ENCODE measurements around the gene ABCD2. TPM values are rescaled to one million over a fixed set of nuclear protein-coding genes. Genes with fewer than 3 reads are reported as not detected.
"Not testable (repeated sequence)": the region's sequence is repeated elsewhere in the genome, so short reads cannot be mapped to it uniquely, and the experiment has no call there.

The ABCD2 gene
- total and polyA plus RNA-seq, 2 donors (not counting 3 experiments of a cell fraction or from before 2014, with no cell fraction given), result not detected

DNA sequence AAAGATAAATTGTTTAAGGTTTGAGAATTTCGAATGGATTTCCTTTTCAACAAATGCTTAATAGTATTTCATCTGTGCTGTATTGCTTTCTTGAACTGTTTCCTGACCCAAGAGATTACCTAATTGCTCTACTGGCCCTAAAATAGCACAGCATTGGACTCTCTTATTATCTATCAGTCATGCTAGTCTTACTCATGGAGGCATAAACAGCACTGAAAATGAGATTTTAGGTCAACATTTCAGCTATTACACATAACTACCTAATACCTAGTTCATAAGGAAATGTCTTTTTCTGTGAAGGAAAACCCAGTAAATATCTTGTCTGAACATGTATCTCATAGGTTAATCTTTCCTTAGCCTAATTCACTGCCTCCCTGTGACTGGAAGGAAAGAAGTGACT lies 4.3 kb upstream of the ABCD2 start:
- peaks cover 3% of the 10 kb centered on the region for H3K4me1 ChIP-seq (ENCODE audit: control insufficient read depth, extremely low read depth, insufficient read depth, low read length)
- no peak overlapping the region for H3K4me3 ChIP-seq (replicated peaks in 1 of 3; ENCODE audit: insufficient read depth in 1 of 3, low read depth in 1 of 3, low read length in 3 of 3)
- TF ChIP-seq, protein P1, sequence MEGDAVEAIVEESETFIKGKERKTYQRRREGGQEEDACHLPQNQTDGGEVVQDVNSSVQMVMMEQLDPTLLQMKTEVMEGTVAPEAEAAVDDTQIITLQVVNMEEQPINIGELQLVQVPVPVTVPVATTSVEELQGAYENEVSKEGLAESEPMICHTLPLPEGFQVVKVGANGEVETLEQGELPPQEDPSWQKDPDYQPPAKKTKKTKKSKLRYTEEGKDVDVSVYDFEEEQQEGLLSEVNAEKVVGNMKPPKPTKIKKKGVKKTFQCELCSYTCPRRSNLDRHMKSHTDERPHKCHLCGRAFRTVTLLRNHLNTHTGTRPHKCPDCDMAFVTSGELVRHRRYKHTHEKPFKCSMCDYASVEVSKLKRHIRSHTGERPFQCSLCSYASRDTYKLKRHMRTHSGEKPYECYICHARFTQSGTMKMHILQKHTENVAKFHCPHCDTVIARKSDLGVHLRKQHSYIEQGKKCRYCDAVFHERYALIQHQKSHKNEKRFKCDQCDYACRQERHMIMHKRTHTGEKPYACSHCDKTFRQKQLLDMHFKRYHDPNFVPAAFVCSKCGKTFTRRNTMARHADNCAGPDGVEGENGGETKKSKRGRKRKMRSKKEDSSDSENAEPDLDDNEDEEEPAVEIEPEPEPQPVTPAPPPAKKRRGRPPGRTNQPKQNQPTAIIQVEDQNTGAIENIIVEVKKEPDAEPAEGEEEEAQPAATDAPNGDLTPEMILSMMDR (IDR thresholded peaks at IDR 0.05; ENCODE audit: extremely low read depth in 1 of 2, insufficient read depth in 1 of 2, low read depth in 1 of 2, low read length in 2 of 2), result no peak
- TF ChIP-seq JUN (IDR thresholded peaks at IDR 0.05; ENCODE audit: borderline replicate concordance, insufficient read depth, insufficient read length, low read depth) (no peak), FOS (IDR thresholded peaks at IDR 0.05; ENCODE audit: borderline replicate concordance, insufficient read depth, low read length) (no peak), POLR2AphosphoS5 (IDR thresholded peaks at IDR 0.05; ENCODE audit: insufficient read depth, low read depth, low read length) (no peak)
- no peak overlapping the region for H3K27ac ChIP-seq (ENCODE audit: insufficient read depth, low read depth, low read length)
- intact Hi-C loops (cut with micrococcal nuclease) (no loop called here), dilution Hi-C loops (cut with MboI; ENCODE audit: extremely low pct_ligation_motif_present, low sequenced_read_pairs) (no loop called here)
- no peaks in the 10 kb centered on the region for H3K79me2 ChIP-seq (ENCODE audit: control insufficient read depth, insufficient read depth, low read length)
- no peak overlapping the region for H2AFZ ChIP-seq (ENCODE audit: low read depth, low read length)
- CTCF ChIA-PET, result no interaction called here
- H3K27me3 ChIP-seq (ENCODE audit: control insufficient read depth in 2 of 2, insufficient read depth in 2 of 2, low read length in 2 of 2), result peaks cover 4 to 6% of the 10 kb centered on the region in 2 experiments
- no peak overlapping the region for H3K4me2 ChIP-seq (ENCODE audit: insufficient read depth, low read length)
- no TSS peak for BruUV-seq (replicated peaks)
- H3K9ac ChIP-seq (replicated peaks; ENCODE audit: extremely low read depth, insufficient read depth, low read length), result no peak overlapping the region
- FAIRE-seq (no peak), DNase-seq (ENCODE audit: low read depth, low spot score) (no peak)
- H3K9me1 ChIP-seq (replicated peaks; ENCODE audit: control insufficient read depth, extremely low read depth, insufficient read depth, low read length), result no peaks in the 10 kb centered on the region
- POLR2A ChIA-PET, result no interaction called here
- no peaks in the 10 kb centered on the region for H3K36me3 ChIP-seq (ENCODE audit: control insufficient read depth in 2 of 2, extremely low read depth in 1 of 2, insufficient read depth in 2 of 2, low read length in 2 of 2)
- no peaks in the 10 kb centered on the region for H4K20me1 ChIP-seq (replicated peaks; ENCODE audit: control insufficient read depth, extremely low read depth, insufficient read depth, low read length)
- no peaks in the 10 kb centered on the region for H3K9me3 ChIP-seq (replicated peaks; ENCODE audit: control insufficient read depth, insufficient read depth, low read length)

DNA sequence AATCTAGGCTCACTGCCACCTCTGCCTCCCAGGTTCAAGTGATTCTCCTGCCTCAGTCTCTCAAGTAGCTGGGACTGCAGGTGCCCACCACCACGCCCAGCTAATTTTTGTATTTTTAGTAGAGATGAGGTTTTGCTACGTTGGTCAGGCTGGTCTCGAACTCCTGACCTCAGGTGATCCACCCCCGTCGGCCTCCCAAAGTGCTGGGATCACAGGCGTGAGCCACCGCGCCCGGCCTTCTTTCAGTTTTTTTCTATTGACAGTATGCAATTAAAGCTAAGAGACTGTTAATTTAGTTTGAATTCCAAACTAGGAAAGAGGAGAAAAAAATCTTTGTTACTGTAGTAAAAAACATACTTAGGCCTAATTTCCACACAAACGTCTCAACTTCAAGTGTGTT lies 3.6 kb upstream of the ABCD2 start:
- H3K9me1 ChIP-seq (replicated peaks; ENCODE audit: control insufficient read depth, extremely low read depth, insufficient read depth, low read length); CTCF ChIA-PET; H3K79me2 ChIP-seq (ENCODE audit: control insufficient read depth, insufficient read depth, low read length); H3K9ac ChIP-seq (replicated peaks; ENCODE audit: extremely low read depth, insufficient read depth, low read length); dilution Hi-C loops (cut with MboI; ENCODE audit: extremely low pct_ligation_motif_present, low sequenced_read_pairs); POLR2A ChIA-PET; H2AFZ ChIP-seq (ENCODE audit: low read depth, low read length); FAIRE-seq; intact Hi-C loops (cut with micrococcal nuclease); H3K36me3 ChIP-seq (ENCODE audit: control insufficient read depth in 2 of 2, extremely low read depth in 1 of 2, insufficient read depth in 2 of 2, low read length in 2 of 2); DNase-seq (ENCODE audit: low read depth, low spot score); H3K27ac ChIP-seq (ENCODE audit: insufficient read depth, low read depth, low read length); H3K4me1 ChIP-seq (ENCODE audit: control insufficient read depth, extremely low read depth, insufficient read depth, low read length); H3K4me3 ChIP-seq (replicated peaks in 1 of 3; ENCODE audit: insufficient read depth in 1 of 3, low read depth in 1 of 3, low read length in 3 of 3); H4K20me1 ChIP-seq (replicated peaks; ENCODE audit: control insufficient read depth, extremely low read depth, insufficient read depth, low read length); H3K9me3 ChIP-seq (replicated peaks; ENCODE audit: control insufficient read depth, insufficient read depth, low read length); BruUV-seq (replicated peaks); H3K4me2 ChIP-seq (ENCODE audit: insufficient read depth, low read length): not testable (repeated sequence)
- peaks cover 9 to 12% of the 10 kb centered on the region in 2 experiments for H3K27me3 ChIP-seq (ENCODE audit: control insufficient read depth in 2 of 2, insufficient read depth in 2 of 2, low read length in 2 of 2)
